Ishikawa (cell line): ENCODE measurements around the gene WEE2.

Source experiments
- CEBPB ChIP-seq: IDR thresholded peaks from 2 replicates; pipeline ENCODE4 v1.6.1; 2012
- CREB1 ChIP-seq: IDR thresholded peaks from 2 replicates; pipeline ENCODE4 v1.6.1; 2012; ENCODE audit warnings: low read depth
- EP300 ChIP-seq: IDR thresholded peaks from 2 replicates; pipeline ENCODE4 v1.6.1; 2012; ENCODE audit warnings: borderline replicate concordance
- FOXM1 ChIP-seq: IDR thresholded peaks from 2 replicates; pipeline ENCODE4 v1.6.1; 2012; ENCODE audit warnings: low read depth, borderline replicate concordance
- MAX ChIP-seq: IDR thresholded peaks from 2 replicates; pipeline ENCODE4 v1.6.1; 2012
- REST ChIP-seq: IDR thresholded peaks from 2 replicates; pipeline ENCODE4 v1.6.1; 2012; ENCODE audit warnings: low read depth, mild to moderate bottlenecking
- TAF1 ChIP-seq: IDR thresholded peaks from 2 replicates; pipeline ENCODE4 v1.6.1; 2012; ENCODE audit warnings: low read depth, mild to moderate bottlenecking
- TCF12 ChIP-seq: IDR thresholded peaks from 2 replicates; pipeline ENCODE4 v1.6.1; 2012; ENCODE audit warnings: low read depth
- TEAD4 ChIP-seq: IDR thresholded peaks from 2 replicates; pipeline ENCODE4 v1.6.1; 2012
- USF1 ChIP-seq: IDR thresholded peaks from 2 replicates; pipeline ENCODE4 v1.6.1; 2012
- YY1 ChIP-seq: IDR thresholded peaks from 2 replicates; pipeline ENCODE4 v1.6.1; 2012; ENCODE audit warnings: low read depth

GRCh38 chr7:141675436-141676215 is 32.5 kb upstream of the WEE2 start:
- no peak for TF ChIP-seq TAF1
- no peak for TF ChIP-seq TEAD4
- TF ChIP-seq CREB1, result no peak
- no peak for TF ChIP-seq EP300
- TF ChIP-seq MAX, result no peak
- no peak for TF ChIP-seq YY1
- no peak for TF ChIP-seq CEBPB
- TF ChIP-seq FOXM1, result no peak
- no peak for TF ChIP-seq REST
- no peak for TF ChIP-seq USF1
- TF ChIP-seq TCF12, result no peak
